ENCODE results near the gene GP1BB. TPM values are rescaled to one million over a fixed set of nuclear protein-coding genes. Genes with fewer than 3 reads are reported as not detected.

GP1BB gene
- total and polyA plus RNA-seq, 2 of the 4 experiments (the other 2 are of a cell fraction) = 0.18 to 1.5 TPM

GRCh38 chr22:19680911-19681862 lies 42.2 kb upstream of the GP1BB start:
- H2BK120ac ChIP-seq (ENCODE audit: low read depth, low read length) = no peak overlapping the region
- DNase-seq (no peak), ATAC-seq (ENCODE audit: low read depth) (no peak)
- H3K18ac ChIP-seq (ENCODE audit: low read depth, low read length) = no peak overlapping the region
- H4K91ac ChIP-seq (ENCODE audit: insufficient read depth, low read depth, low read length) = no peak overlapping the region
- H3K9me1 ChIP-seq (ENCODE audit: insufficient read depth, low read length) = no peaks in the 10 kb centered on the region
- H3K27me3 ChIP-seq (ENCODE audit: control insufficient read depth, insufficient read depth, low read length) = peaks cover 12% of the 10 kb centered on the region
- H2BK20ac ChIP-seq (ENCODE audit: low read depth, low read length) = no peak overlapping the region
- POLR2A ChIA-PET (ENCODE audit: unreplicated experiment) = no interaction called here
- no peak overlapping the region for H3K9ac ChIP-seq (ENCODE audit: low read depth, low read length)
- in situ Hi-C loops (cut with MboI; ENCODE audit: low sequenced_read_pairs) (no loop called here), intact Hi-C loops (cut with micrococcal nuclease) (no loop called here), dilution Hi-C loops (cut with HindIII; ENCODE audit: low sequenced_read_pairs, unreplicated experiment) (no loop called here)
- CTCF ChIA-PET = no interaction called here
- H3K4me3 ChIP-seq (ENCODE audit: insufficient read depth, low read depth, low read length) = no peak overlapping the region
- H2AFZ ChIP-seq (replicated peaks; ENCODE audit: low read length, poor library complexity) = no peak overlapping the region
- no peak overlapping the region for H3K4me2 ChIP-seq (ENCODE audit: low read depth, low read length)
- H2AK9ac ChIP-seq (replicated peaks; ENCODE audit: low read depth, low read length, poor library complexity) = no peak overlapping the region
- H4K8ac ChIP-seq (ENCODE audit: low read depth in 2 of 2, low read length in 2 of 2) = no peak overlapping the region
- no peak overlapping the region for H3K27ac ChIP-seq (ENCODE audit: insufficient read depth, low read length)
- no peak overlapping the region for H3K56ac ChIP-seq (ENCODE audit: extremely low read depth, insufficient read depth, low read length)
- no peak for TF ChIP-seq RCOR1 (IDR thresholded peaks at IDR 0.05; ENCODE audit: insufficient replicate concordance, low read length)
- TF ChIP-seq CEBPB (IDR thresholded peaks at IDR 0.05; ENCODE audit: low read depth, low read length) = peak; percentile 30; the same call in 1 of the 2 replicates
- no peaks in the 10 kb centered on the region for H4K20me1 ChIP-seq (ENCODE audit: insufficient read depth, low read length)
- no peaks in the 10 kb centered on the region for H3K79me1 ChIP-seq (ENCODE audit: low read depth in 1 of 2, low read length in 2 of 2)
- H4K5ac ChIP-seq (ENCODE audit: low read depth, low read length) = no peak overlapping the region
- no peak overlapping the region for H2BK15ac ChIP-seq (ENCODE audit: low read depth, low read length)
- no TSS peak for BruUV-seq (replicated peaks)
- WGBS, 2 experiments (ENCODE audit: extremely low coverage in 2 of 2, insufficient read length in 1 of 2) = 73% methylated on average over 3 of the region's 11 CpGs; no CpG with 5 or more reads in 1 of the 2 experiments
- peaks cover 2% of the 10 kb centered on the region; the same call in 1 of the 2 replicates for H3K9me3 ChIP-seq (ENCODE audit: control insufficient read depth, insufficient read depth, low read length)
- no peaks in the 10 kb centered on the region; the same call in 1 of the 2 replicates for H3K4me1 ChIP-seq (ENCODE audit: control insufficient read depth, insufficient read depth, low read length)
- H2BK5ac ChIP-seq (ENCODE audit: low read depth, low read length, poor library complexity, severe bottlenecking) = no peak overlapping the region
- H2AK5ac ChIP-seq (ENCODE audit: low read depth, low read length) = no peak overlapping the region
- H3K4ac ChIP-seq (ENCODE audit: low read depth, low read length) = no peak overlapping the region
- H3K14ac ChIP-seq (replicated peaks; ENCODE audit: low read depth, low read length) = no peak overlapping the region
- no peaks in the 10 kb centered on the region for H3K36me3 ChIP-seq (ENCODE audit: control insufficient read depth, insufficient read depth, low read length)
- H3K23ac ChIP-seq (ENCODE audit: low read depth, low read length) = no peak overlapping the region

Data from IMR-90 (cell line).